Measurements from ENCODE around the gene RASGRF2.

DNA sequence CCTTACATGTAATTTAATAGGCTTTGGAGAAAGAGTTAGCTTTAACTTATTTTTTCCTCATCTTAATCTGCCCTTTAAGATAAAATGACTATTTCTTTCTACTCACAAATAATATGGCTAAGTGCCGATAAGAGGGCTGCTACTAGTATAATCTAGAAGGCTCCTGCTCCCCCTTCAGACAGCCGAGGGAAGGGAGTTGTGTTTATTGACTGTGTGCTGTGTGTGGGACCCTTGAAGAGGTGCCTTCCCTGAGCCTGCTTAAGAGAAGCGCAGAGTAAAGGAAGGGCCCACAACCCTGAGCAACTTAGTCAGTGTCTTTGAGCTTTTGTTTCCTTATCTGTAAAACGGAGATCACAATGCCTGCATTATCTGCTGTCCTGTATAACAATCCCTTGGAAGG, 244.9 kb downstream of the RASGRF2 start:
- TF ChIP-seq EZH2phosphoT487 (IDR thresholded peaks at IDR 0.05; ENCODE audit: insufficient read depth, low read depth) (no peak), EZH2 (IDR thresholded peaks at IDR 0.05; ENCODE audit: insufficient read depth, poor library complexity, severe bottlenecking) (no peak)

Data from GM23248 (cell line).